Measurements from ENCODE around the gene FIGNL1.

DNA sequence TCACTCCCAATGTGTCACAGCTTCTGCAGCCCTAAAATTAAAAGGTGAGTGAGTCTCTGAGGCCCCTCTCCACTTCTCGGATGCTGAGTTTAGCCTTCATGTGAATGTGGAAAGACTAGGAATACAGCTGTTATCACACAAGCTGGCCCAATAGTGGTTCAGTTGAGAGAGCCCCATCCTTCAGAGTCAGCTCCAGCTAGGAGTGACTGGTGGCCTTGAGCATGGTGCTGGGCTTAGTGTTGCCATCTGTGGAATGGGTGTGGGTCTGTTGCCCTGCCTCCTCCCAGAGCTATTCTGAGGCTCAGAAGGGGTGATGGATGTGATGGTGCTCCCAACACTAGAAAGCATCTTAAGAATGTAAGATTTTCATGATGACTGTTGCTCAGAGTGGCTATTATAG, 55.8 kb downstream of the FIGNL1 start:
- TF ChIP-seq EP300 (IDR thresholded peaks at IDR 0.05) (no peak), CEBPB (IDR thresholded peaks at IDR 0.05) (no peak), RFX5 (IDR thresholded peaks at IDR 0.05) (no peak)
